NCI-H526 (cell line): ENCODE measurements around the gene GLOD4.
A peak's percentile ranks its signal among the peaks of the same experiment; 100 is the strongest.
"Not testable (repeated sequence)": the region's sequence is repeated elsewhere in the genome, so short reads cannot be mapped to it uniquely, and the experiment has no call there.

Experiments used
- DNase-seq, 2 experiments: peaks; one replicate each; lab custom pipeline; 2025; lab: John Stamatoyannopoulos, UW

Gene GLOD4, protein sequence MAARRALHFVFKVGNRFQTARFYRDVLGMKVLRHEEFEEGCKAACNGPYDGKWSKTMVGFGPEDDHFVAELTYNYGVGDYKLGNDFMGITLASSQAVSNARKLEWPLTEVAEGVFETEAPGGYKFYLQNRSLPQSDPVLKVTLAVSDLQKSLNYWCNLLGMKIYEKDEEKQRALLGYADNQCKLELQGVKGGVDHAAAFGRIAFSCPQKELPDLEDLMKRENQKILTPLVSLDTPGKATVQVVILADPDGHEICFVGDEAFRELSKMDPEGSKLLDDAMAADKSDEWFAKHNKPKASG

DNA sequence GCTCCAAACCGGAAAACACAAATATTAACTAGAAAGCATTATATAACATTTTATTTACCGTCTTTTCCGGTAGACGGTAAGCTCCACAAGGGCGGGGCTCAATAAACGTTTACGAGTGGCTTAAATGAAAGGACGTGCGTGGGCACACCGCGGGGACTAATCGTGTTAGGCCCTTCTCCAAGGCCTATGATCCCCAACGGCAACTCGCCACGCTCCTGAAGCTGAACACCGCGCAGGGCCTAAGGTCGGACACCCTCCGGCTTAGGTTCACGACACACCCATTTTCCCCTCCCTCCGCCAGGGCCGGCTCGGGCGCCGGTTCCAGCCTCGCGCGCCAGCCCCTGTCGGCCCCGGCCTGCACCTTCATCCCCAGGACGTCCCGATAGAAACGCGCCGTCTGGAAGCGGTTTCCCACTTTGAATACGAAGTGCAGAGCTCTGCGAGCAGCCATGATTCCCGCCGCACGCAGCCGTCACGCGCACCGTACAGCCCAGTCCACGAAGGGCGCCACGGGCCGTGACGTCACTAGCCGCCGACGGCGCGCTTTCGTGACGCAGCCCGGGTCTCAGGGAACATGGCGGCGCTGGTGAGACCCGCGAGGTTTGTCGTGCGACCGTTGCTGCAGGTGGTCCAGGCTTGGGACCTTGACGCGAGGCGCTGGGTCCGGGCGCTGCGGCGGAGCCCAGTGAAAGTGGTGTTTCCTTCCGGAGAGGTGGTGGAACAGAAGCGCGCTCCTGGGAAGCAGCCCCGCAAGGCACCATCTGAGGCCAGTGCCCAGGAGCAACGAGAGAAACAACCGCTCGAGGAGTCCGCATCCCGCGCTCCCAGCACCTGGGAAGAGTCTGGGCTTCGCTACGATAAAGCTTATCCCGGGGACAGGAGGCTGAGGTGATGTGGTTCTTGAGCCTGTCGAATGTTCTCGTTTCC lies at the start of gene GLOD4, which contains the start of gene MRM3:
TSS of gene GLOD4 (minus strand) at position 476 of the 927 bp plus-strand sequence. CDS start at position 451, 25 bp downstream.
TSS of gene MRM3 (plus strand) at position 549 of the 927 bp plus-strand sequence. CDS start at position 575, 26 bp downstream.
- DNase-seq = peak; percentile 65 to 83

DNA sequence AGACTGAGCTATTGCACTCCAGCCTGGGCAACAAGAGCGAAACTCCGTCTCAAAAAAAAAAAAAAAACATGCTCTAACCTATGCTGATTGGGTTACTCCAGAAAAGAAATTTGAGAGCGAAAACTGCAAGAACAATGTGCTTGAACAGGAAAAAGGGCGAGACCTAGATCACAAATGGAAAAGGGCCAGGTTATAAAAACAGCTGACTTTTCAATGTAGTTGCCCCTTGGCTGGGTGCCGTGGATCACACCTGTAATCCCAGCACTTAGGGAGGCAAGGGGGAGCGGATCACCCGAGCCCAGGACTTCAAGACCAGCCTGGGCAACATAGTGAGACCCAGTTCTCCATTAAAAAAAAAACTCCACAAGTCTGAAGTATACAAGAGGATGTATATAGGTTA lies 48.9 kb upstream of the GLOD4 start:
- DNase-seq = no peak

DNA sequence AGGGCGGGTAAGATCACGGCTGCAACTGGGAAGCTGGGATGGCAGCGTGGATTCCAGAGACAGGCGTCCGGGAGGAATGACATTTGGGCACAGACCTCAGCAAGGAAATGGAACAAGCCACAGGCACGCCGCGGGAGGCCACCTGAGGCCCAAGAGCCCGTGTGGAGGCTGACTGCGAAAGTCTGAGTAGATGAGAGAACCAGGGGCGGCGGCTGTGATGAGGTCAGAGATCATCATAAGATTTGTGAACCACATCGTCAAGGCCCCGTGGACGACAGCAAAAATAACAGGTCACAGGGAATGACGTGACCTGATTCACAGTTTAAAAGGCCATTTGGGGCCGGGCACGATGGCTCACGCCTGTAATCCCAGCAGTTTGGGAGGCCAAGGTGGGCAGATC lies 48.3 kb upstream of the GLOD4 start:
- DNase-seq = no peak

DNA sequence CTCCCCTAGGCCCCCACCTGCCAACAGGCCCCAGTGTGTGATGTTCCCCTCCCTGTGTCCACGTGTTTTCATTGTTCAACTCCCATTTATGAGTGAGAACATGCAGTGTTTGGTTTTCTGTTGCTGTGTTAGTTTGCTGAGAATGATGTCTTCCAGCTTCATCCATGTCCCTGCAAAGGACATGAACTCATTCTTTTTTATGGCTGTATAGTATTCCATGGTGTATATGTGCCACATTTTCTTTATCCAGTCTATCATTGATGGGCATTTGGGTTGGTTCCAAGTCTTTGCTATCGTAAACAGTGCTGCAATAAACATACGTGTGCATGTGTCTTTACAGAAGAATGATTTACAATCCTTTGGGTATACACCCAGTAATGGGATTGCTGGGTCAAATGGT lies 47.5 kb upstream of the GLOD4 start:
- DNase-seq = not testable (repeated sequence)

DNA sequence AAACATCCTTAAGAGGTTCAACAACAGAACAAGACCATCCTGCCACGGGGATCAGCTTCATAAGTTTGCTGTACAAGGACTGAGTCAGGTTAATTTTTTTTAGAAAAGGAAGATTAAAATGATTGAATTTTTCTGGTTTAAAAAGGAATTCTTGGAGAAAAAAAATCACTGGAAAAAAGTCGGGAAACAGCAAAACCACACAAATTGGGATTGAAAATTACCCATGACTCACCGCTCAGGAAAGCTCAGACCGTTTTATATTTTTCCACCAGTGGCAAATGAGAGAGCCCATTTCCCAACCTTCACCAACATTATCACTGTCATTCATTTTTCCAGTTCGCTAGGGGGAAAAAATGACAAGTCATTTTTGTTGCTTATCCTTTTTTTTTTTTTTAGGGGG lies 46.7 kb upstream of the GLOD4 start:
- no peak for DNase-seq

DNA sequence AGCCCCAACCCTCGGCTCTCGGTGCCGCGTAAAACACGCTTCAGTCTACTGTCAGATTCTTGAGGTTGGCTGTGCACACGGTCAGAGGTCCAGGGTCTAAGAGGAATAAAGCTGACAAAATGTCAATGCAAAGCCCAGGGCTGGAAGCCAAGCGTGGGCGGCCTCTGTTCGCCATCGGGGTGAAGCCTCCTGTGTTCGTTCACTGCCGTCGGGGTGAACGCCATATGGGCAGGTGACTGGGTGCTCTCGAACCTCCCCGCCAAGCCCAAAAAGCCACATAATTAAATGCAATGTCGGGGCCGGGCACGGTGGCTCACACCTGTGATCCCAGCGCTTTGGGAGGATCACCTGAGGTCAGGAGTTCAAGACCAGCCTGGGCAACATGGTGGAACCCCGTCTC lies 44.7 kb upstream of the GLOD4 start:
- DNase-seq = no peak

DNA sequence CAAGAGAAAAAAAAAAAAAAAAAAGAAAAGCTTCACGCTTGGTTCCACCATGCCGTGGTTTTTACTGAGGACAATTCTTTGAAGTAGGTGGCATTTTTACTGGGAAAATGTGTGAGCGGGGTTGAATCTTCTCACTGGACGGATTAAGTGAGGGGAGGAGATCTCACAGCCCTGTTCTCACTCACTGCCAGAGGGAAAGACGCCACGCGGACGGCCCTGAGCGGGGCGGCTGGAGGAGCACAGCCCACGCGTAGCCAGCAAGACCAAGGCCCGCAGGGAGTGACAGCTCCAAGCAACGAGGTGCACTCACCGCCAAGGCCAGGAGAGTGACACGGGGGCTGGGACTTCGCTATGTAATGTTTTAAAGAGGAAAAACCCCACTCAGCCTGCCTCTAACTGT lies 43.1 kb upstream of the GLOD4 start:
- no peak for DNase-seq

DNA sequence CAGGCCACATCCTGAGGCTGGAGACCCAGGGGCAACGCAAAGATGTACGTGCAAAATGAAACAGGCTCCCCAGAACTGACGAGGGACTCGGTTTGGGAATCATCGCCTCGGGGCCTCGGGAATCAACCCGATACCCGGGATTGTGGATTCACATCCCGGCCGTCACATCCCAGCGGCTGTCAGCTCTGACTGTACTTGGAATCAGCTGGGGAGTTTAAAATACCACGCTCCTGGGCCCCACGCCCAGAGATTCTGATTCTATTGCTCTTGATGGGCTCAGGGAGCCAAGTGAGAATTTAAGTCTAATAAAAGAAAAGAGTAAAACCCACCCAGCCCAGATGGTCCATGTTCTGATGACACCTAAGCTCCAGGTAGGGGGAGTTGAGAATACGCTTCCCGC lies 42.3 kb upstream of the GLOD4 start:
- no peak for DNase-seq

DNA sequence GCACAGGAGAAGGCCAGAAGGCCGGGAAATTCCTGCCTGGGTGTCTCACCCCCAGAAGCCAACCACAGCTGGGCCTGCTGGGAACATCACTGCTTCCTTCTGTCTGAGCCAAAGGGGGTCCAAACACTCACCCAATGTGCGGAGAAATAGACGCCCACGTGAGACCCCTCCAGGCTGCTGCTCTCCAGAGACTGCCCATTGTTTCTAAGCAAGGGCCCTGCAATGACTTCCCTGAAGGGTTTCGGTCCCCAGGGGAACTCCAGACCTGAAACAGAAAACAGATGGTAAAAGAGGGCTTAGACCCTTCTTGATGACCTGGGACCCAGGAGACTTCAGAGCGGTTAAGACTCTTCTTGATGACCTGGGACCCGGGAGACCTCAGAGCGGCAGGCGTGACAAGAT lies 41.4 kb upstream of the GLOD4 start:
- no peak for DNase-seq

DNA sequence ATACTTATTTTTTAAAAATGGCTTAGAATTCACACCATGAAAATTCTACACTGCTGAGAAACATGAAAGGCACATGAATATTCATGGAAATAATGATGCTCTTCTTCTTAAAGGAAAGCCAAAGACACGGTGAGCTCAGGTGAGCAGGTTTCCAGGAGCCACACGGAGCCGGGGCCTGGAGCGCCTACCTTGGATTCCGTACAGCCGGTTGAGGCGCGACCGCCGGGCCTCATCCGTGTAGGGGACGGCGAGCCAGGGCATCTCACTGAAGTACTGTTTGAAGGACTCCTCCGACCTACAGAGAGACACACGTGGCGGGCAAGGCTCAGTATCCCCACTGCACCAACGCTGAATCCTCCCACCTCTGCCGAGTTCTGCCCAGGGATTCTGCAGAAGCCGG lies 37.2 kb upstream of the GLOD4 start:
- no peak for DNase-seq

DNA sequence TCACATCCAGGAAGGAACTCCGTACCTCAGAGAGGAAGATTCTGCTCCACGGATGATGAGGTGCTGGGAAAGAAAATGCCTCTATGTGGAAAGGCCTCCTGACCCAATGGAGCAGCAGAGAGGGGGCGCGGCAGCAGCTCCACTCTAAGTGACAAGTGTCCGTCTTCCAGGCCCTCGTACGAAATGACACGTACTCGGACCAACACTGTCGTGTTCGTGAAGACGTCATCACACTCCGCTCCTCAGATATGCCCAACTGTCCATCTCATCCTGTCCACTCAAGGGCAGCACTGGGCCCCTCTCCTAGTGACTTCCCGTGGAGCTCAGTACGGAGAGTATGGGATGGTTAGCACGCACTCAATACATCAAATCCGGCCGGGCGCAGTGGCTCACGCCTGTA lies 32.3 kb upstream of the GLOD4 start:
- no peak for DNase-seq

DNA sequence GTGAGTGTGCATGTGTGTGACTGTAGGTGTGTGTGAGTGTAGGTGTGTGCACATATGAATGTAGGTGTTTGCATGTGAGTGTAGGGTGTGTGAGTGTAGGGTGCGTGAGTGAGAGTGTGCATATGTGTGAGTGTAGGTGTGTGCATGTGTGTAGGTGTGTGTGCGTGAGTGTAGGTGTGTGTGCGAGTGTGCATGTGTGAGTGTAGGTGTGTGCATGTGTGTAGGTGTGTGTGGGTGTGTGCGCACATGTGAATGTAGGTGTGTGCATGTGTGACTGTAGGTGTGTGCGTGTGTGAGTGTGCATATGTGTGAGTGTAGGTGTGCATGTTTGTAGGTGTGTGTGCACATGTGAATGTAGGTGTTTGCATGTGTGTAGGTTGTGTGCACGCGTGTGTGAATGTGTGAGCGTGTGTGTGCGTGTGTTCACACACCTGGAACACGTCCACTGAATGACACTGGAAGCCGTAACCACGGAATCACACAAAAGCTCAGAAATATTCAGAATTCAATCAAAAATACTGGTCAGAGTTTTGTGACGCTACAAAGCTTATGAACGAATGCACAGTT lies 30.6 kb upstream of the GLOD4 start:
- DNase-seq = no peak

DNA sequence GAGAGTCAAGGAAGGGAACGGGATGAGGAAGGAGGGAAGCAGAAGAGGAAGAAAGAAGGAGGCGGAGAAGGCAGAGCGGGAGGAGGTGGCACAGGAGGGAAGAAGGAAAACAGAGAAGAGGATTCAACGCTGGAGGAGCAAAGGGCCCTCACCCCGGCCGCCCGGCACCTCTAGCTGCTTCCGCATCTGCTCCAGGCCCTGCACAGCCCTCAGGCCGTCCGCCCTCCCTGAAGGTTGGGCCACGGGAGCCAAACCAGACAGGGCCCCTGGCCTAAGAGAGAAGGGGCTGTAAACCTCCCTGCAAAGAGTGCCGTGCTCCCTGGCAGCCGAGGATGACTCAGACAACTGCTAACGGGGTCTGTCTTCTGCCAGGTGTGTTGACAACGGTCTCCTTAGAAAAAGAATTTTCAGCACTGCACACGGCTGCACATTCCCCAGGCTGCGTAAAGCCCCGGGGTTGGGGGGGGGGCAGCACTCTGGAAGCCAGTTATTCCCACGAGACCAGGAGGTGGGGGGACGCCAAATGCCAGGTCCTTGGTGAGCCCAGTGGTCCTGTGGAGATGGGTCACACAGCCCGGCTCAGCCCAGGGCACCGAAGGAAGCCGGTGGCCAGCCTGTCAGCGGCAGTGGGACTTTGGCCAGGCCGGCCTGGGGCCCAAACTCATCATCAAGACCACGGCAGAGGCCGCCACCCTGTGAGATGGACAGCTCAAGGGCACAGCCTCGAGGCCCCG lies 29.1 kb upstream of the GLOD4 start:
- no peak for DNase-seq

DNA sequence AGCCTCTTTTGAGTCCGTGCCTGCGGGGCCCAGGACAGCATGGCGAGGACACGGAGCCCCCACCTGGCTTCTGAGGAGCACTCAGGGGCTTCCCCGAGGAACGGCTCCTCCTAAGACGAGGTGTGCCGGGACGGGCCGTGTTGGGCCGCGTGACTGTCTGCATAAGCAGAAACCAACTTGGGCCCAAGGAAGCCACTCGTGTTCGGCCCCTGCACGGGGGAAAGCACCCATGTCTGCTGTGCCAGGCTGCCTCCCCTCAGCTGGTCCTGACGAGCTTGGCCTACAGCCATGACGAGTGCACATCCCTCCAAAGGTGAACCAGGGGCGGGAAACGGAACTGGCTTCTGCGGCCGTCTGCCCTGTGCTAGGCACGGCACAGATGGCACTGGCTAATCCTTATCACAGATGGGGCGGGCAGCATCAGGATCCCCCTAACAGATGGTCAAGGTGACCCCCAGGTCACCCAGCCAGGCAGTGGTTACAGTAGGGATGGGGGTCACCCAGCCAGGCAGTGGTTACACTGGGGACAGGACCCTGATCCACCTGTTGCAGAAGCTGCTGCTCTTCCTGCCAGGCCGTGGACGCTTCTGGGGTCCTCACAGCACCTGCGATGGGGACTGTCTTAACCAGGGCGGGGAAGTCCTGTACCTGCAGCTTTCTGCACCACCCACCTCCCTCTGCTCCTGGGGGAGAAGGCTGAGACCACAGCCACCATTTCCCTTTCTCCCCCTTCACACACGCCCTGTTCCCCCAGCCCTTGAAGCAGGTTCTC lies 25.6 kb upstream of the GLOD4 start:
- DNase-seq = no peak

DNA sequence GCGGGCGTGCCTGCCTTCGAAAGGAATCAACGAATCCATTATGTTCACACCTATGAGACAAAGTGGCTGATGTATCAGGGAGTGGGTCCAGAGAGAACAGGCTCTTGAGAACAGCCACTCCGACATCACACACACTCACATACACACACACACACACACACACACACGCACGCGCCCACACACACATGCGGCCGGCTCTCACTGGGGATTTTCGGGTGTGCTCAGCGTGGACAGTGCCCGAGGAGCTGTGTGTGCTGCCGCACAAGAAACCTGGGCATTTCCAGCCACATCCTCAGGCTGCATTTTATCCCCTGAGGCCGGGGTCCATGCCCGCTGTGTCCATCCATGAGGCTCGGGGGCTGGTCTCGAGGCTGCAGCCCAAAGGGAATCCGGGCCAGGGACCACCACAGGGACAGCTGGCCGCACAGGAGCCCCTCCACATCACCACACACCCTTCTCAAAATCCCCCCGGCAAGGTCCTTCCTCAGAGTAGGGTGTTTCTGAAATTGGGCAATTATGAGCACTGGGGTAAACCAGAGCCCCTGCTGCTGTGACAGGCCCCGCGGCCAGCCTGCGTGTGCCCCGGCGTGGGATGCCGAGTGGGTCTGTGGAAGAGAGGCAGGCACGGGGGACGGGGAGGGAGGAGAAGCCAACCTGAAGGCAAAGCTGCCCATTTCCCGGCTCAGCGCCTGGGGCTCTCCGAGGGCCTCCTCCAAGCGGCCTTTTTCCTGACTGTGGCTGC lies 24.9 kb upstream of the GLOD4 start:
- DNase-seq = no peak

DNA sequence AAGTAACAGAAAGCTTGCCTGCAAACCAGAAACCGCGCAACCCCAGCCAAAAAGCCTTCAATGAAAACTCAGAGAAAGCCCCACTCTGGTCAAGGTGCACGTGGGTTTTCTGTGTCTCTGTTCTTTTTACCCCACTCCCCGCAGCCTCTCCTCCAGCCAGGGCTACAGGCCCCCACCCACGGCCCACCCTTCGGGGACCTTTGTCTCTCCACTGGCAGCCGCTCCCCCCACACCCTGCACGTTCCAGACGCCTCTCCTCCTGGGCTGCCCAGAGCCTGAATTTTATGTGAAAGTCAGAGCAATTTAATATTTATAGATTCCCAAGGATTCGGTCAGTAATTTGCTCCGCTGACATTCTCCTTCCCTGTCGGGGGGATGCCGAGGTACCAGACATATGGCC lies 24.3 kb upstream of the GLOD4 start:
- no peak for DNase-seq

DNA sequence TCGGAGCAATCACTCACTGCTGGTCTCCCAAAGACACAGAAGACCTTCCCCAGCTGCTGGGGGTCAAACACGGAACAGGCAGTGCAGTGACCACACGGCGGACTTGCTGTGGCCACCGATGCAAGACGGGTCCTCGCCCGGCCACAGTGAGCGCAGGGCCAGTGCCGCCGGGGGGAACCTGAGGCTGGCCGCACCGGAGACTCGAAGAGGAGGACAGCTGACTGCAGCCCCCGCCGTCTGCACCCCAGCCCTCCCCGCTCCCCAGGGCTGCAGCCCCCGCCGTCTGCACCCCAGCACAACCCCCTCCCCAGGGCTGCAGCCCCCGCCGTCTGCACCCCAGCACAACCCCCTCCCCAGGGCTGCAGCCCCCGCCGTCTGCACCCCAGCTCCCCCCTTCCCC lies 23.8 kb upstream of the GLOD4 start:
- not testable (repeated sequence) for DNase-seq

DNA sequence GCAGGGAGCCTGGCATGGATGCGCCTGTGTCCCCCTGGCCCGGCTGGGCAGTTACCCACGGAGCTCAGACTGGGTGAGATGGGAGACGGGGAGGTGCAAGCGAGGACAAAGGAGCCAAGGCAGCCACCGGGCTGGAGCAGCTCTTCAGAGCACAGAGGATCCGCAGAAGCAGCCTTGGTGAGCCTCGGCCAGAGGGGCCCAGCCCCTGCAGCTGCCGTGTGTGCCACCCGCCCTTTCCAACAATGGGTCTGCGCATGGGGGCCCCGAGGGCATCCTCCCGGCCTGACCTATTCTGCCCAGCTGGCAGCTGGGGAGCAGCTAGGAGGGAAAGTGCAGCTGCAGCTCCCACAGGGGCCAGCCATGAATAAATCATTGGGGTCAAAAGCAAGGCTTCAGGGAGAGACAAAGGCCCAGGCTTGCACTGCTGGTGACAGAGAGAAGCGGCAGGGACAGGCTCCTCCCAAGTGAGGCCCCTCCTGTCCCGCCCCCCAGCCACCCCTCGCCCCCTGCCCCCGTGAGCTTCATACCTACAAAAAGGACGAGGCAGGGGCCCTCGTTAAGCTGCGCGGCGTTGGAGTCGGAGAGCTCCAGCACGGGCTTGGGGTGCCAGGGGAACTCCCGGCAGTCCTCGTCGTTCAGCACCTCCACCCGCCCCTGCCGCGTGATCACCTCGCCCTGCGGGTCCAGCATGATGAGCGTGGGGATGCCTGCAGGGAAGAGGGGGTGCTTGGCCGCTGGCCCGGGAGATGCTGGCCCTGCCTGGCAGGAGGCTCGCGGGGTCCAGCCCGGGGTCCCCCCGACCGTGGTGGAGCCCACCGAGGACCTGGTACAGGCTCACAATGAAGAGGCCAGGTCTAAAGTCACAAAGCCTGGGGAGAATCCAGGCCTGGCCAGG lies 22.7 kb upstream of the GLOD4 start:
- DNase-seq = no peak
